Dermis microvascular lymphatic vessel endothelial cell (primary cell): ENCODE data around the gene KRTAP13-3. TPM values are rescaled to one million over a fixed set of nuclear protein-coding genes. Genes with fewer than 3 reads are reported as not detected.

ENCODE experiments used
- DNase-seq, 2 donors: peaks; one replicate each; pipeline versions ENCODE4 v3.0.0 to v3.0.0-alpha.2; 2010; ENCODE audit warnings: low read depth in 2 of 2
- total RNA-seq: library from RNA; depleted of rRNA; stranded (reverse); fragments of >200 nt; gene quantifications from 2 replicates; pipeline ENCODE4 v1.2.1, GENCODE V29; 2014

Gene KRTAP13-3
- total RNA-seq = not detected in 2 replicates

- DNase-seq = no peak
Observed at GRCh38 chr21:30425826-30426225, at the start of gene KRTAP13-3. KRTAP13-3 (minus strand) TSS chr21:30425926; CDS start chr21:30425912, 14 bp downstream.

DNA sequence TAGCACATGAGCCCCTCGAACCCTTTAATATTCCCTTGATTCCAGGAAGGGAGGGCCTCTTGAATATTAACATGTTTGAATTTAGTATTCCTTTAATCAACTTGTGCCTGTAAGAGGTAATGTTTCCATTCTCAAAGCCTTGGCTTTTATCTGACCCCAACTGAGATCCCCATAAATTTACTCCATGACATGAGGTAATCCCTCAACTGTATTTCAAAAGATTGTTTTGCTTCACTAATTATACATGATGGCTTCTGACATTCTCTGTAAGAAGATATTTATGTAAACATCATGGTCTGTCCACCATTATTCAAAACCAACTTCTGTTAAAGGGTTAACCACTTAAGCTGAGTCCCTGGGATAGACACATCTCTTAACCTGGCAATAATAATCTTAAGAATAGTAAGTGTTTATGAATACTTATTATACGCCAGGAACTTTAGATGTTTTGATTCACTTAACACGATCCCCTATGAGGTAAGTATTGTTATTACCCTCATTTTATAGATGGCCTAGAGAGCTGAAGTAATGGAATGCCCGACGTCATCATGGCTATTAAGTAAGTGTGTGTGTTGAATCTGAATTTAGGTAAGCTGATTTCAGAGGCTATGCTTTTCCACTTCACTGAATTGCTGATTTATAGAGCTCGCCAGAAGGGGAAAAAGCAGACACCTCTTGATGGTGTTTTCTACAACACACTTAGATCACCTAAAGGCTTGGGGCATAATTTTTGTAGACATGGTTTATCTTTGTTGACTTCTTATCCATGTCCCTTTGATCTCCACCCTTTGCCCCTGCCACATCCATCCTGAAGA lies 43.4 kb upstream of the KRTAP13-3 start:
- DNase-seq = no peak

GRCh38 chr21:30463713-30464112 lies 38.0 kb upstream of the KRTAP13-3 start:
- DNase-seq = no peak

DNA sequence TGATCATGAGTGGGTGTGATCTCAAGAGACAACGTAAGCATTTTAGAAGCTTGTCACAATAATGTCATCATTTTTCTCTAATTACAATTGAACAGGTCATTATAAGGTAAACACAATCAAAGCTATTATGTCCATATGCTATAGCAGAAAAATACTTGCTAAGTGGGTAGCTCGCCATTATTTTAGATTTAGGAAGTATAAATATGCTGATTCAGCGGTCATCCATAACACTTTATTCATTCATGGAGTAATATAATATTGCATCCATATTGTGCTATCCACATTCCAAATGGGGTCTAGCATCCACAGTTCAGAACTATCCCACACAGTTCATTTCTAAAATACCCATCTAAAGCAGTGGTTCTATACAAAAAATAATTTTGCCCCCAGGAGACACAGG lies 22.8 kb upstream of the KRTAP13-3 start:
- no peak for DNase-seq

GRCh38 chr21:30447056-30447455 lies 21.3 kb upstream of the KRTAP13-3 start:
- DNase-seq = no peak

DNA sequence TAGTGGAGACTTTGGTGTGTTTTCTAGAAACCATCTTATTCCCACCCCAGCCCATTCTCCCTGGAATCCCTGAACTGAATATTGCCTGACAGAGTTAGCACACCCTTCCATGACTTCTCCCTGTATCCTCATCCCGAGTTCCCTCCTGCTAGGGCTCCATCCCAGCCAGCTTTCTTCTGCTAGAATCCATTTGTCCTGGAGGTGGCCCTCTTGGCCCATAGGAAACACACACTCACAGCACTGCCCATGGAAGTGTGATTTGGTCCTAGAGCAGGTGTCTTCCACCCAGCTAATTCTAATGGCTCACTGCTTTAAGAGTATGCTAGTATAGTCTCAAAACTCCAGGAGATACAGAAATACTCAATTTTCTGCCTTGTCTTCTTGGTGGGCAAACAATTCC lies 18.5 kb upstream of the KRTAP13-3 start:
- DNase-seq = no peak

GRCh38 chr21:30443226-30443625 lies 17.5 kb upstream of the KRTAP13-3 start:
- no peak for DNase-seq

DNA sequence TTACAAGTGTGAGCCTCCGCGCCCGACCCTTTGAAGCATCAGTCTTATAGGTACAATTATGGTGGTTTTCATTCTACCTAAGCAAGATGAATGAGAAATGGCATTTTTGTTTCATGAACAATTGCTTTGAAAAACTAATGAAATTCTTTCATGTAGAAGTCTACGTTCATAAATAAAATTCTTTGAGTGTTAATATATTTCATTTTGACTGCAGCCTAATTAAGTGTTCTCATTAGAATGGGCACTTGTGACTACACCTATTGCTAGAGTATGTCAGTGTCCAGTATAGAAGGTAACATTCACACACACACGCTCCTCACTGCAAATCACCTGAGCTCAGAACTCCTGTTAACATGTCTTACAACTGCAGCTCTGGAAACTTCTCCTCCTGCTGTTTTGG lies 14.2 kb upstream of the KRTAP13-3 start, which contains the start of gene KRTAP15-1:
KRTAP15-1 (plus strand) TSS at position 301 of the 400 bp plus-strand sequence; CDS start at position 354, 53 bp downstream.
- no peak for DNase-seq

DNA sequence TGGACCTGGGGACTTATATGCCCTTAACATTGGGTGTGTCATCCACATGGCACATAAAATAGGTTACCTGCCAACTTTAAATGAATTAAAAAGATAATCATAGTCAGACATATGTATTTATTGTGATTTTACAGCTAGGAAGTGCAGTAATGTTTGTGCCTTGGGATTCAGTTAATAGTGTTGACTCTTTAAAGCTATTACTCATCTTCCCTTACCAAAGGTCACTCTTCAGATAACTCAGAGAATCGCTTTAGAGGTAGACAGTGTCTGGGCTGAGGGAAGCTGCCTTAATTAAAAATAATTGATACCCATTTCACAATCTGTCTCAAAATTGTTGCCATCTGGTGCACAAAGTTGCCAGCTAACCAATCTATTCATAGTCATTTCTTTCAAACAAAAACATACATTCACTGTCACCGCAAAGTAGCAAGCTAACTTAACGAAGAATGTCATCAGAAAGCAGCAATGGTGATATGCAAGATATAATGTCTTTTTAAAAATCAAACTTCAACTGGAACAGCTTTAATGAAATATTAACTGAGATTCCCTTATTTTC lies 11.4 kb upstream of the KRTAP13-3 start:
- DNase-seq = no peak

GRCh38 chr21:30434033-30434631 lies 8.4 kb upstream of the KRTAP13-3 start:
- no peak for DNase-seq

DNA sequence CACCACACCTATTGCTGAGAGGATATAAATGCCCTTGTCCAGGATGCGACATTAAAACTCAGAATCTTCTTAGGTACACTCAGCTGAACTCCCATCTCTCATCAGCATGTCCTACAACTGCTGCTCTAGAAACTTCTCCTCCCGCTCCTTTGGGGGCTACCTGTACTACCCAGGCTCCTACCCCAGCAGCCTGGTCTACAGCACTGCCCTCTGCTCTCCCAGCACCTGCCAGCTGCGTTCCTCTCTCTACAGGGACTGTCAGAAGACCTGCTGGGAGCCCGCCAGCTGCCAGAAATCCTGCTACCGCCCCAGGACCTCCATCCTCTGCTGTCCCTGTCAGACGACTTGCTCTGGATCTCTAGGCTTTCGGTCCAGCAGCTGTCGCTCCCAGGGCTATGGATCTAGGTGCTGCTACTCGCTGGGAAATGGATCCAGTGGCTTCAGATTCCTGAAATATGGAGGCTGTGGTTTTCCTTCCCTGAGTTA lies 4.5 kb upstream of the KRTAP13-3 start, which contains the start of gene KRTAP13-4:
KRTAP13-4 (plus strand) TSS at position 51 of the 486 bp plus-strand sequence; CDS start at position 107, 56 bp downstream.
- DNase-seq = no peak

DNA sequence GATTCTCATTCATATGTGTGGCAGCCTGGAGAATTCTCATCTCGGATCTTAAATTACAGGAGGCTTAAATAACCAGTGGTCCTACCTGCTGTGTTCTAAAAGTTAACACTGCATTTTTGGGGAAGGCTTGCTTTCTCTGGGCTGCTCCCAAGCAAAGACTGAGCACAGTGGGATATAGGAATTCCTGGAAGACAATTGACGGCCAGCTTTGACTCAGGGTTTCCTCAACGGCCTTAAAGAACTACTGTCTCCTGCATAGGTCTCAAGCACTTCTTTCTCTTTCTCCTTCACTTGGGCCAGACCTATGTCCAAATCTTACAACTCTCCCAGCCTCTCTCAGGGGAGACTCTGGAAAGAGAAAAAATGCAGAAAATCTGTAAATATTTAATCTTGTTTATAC lies 1.0 kb upstream of the KRTAP13-3 start:
- DNase-seq = no peak

- DNase-seq = no peak
Observed at GRCh38 chr21:30415993-30416392, 9.7 kb downstream of the KRTAP13-3 start.

DNA sequence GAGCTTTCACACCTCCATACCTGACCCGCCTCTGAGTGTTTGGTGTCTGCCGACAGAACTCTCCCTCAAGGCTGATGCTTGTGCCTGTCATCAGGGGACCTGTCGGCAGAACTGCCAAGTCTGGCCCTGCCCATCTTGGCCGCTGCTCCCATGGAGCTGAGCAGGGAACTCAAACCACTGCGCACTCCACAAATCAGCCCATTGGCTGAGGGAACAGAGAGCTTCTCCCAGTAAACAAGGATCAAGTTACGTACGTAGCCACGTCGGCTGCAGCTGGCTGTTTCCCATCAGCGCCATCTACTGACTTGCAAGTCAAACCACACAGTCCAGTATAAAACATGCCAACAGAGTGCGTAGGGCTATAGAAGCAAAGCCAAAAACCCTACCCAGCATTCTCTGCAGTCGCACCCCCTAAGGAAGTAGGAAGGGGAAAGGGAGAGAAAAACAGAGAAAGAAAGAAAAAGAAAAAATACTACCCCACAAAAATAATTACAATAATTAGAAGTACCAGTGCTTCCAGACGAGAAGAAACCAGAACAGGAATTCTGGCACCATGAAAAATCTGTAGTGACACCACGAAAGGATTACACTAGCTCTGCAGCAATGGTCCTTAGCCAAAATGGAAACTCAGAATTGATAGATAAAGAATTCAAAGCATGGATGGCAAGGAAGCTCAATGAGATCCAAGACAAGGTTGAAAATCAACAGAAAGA lies 16.8 kb downstream of the KRTAP13-3 start:
- DNase-seq = peak in 1 of 2 donors; percentile 4

GRCh38 chr21:30395731-30396130 lies 30.0 kb downstream of the KRTAP13-3 start, which contains the start of gene KRTAP13-1:
KRTAP13-1 (plus strand) TSS chr21:30396031; CDS start chr21:30396087, 56 bp downstream.
- no peak for DNase-seq

GRCh38 chr21:30391492-30392025 lies 34.2 kb downstream of the KRTAP13-3 start:
- DNase-seq = no peak

- DNase-seq = no peak
Observed at GRCh38 chr21:30382201-30382600, 43.5 kb downstream of the KRTAP13-3 start.
